ENCODE data around the gene MARCHF10.

Gene MARCHF10

DNA sequence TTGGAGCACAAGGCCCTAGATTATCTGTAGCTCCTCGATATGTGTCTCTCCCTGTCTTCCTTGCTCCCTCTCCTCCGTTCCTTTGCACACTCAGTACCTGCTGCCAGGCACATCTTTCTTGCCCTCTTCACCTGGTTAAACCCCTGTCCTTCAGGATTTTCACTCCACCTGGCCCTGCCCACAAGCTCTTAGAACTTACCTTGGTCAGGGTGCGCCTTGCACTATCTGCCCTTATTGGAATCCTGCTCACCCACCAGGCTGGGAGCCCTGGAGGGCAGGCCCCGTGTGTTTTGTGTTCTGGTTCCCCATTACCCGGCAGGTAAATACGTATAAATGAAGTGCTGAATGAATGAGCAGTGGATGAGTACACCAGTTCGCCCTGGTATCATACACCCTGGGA lies 54.6 kb downstream of the MARCHF10 start:
- H3K27me3 ChIP-seq (replicated peaks; ENCODE audit: control insufficient read depth, insufficient read depth, low read length) = peaks cover 1% of the 10 kb centered on the region
- no peak for DNase-seq (ENCODE audit: extremely low read depth, insufficient read length)
- TF ChIP-seq, protein P1, sequence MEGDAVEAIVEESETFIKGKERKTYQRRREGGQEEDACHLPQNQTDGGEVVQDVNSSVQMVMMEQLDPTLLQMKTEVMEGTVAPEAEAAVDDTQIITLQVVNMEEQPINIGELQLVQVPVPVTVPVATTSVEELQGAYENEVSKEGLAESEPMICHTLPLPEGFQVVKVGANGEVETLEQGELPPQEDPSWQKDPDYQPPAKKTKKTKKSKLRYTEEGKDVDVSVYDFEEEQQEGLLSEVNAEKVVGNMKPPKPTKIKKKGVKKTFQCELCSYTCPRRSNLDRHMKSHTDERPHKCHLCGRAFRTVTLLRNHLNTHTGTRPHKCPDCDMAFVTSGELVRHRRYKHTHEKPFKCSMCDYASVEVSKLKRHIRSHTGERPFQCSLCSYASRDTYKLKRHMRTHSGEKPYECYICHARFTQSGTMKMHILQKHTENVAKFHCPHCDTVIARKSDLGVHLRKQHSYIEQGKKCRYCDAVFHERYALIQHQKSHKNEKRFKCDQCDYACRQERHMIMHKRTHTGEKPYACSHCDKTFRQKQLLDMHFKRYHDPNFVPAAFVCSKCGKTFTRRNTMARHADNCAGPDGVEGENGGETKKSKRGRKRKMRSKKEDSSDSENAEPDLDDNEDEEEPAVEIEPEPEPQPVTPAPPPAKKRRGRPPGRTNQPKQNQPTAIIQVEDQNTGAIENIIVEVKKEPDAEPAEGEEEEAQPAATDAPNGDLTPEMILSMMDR (IDR thresholded peaks at IDR 0.05; ENCODE audit: insufficient read depth, low read length, poor library complexity, severe bottlenecking) = no peak
- no peaks in the 10 kb centered on the region for H3K36me3 ChIP-seq (ENCODE audit: control insufficient read depth, insufficient read depth, low read length)
- no peak overlapping the region for H3K4me3 ChIP-seq (replicated peaks; ENCODE audit: low read depth, low read length)

DNA sequence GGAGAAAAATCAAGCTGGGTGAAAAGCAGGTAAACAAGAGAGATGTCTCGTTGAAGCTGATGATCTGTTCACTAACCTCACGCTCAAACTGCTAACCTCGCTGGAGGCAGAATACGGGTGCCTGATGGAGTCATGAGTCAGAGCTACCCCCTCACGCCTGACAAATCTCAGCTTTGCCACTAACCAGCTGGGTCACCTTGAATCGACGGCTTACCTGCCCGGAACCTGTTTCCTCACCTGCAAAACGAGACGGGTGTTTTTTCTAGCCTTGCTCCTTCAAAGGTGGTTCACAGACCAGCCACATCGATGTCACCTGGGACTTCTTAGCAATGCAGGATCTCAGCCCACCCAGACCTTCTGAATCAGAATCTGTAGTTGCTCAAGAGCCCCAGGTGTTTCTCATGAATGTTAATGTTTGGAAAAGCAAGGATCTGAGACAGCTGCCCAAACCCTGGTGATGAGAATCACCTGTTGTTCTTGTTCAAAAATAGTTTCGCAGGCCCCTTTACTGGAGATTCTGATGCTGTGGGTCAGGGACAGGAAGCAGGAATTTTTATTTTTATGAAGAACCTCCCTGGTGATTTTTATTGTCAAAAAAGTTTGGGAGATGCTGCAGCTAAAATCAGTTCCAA lies 56.9 kb downstream of the MARCHF10 start:
- DNase-seq (ENCODE audit: extremely low read depth, insufficient read length) = no peak
- TF ChIP-seq, protein P1 (IDR thresholded peaks at IDR 0.05; ENCODE audit: insufficient read depth, low read length, poor library complexity, severe bottlenecking) = no peak
- H3K27me3 ChIP-seq (replicated peaks; ENCODE audit: control insufficient read depth, insufficient read depth, low read length) = no peaks in the 10 kb centered on the region; the same call in none of the 2 replicates
- no peak overlapping the region for H3K4me3 ChIP-seq (replicated peaks; ENCODE audit: low read depth, low read length)
- H3K36me3 ChIP-seq (ENCODE audit: control insufficient read depth, insufficient read depth, low read length) = no peaks in the 10 kb centered on the region

DNA sequence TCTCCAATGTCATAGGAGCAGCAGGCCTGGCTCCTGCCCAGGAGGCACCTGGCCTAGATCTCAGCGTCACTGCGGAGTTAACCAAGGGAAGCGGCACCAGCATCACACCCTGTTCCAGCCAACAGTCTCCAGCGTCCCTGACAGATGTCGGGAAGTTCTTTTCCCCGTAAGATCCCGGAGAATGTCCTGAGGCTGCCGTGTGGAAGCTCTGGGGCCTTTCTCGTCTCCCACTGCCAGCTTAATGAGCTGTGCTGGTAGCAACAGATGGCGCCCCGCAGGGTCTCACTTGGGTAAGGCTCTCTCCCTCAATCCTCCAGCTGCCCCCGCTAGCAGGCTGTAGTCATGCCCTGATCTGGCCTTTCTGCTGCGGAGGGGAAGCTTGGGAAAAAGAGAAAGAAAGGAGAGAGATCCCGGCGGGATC lies 57.5 kb downstream of the MARCHF10 start:
- TF ChIP-seq, protein P1 (IDR thresholded peaks at IDR 0.05; ENCODE audit: insufficient read depth, low read length, poor library complexity, severe bottlenecking) = no peak
- no peak for DNase-seq (ENCODE audit: extremely low read depth, insufficient read length)
- H3K36me3 ChIP-seq (ENCODE audit: control insufficient read depth, insufficient read depth, low read length) = no peaks in the 10 kb centered on the region
- no peaks in the 10 kb centered on the region; the same call in none of the 2 replicates for H3K27me3 ChIP-seq (replicated peaks; ENCODE audit: control insufficient read depth, insufficient read depth, low read length)
- no peak overlapping the region for H3K4me3 ChIP-seq (replicated peaks; ENCODE audit: low read depth, low read length)

DNA sequence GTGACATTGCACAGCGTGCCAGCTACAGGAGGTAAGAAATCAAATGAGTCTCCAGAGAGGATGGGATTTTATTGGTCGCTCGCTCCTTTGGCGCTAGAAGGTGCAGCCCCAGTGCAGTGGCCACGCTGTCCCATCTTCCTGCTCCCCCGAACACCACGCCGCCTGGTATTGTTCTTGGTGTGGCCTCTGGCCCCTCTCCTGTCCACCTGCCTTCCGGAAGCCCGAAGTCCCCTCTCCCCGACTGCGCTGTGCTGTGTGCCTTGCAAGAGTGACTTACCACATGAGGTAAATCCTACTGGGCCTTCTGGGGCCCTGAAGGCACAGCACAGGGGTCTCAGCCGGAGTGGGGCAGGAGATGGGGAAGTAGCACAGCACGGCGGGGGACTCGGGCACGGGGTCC lies 58.2 kb downstream of the MARCHF10 start:
- no peaks in the 10 kb centered on the region for H3K36me3 ChIP-seq (ENCODE audit: control insufficient read depth, insufficient read depth, low read length)
- no peaks in the 10 kb centered on the region; the same call in 1 of the 2 replicates for H3K27me3 ChIP-seq (replicated peaks; ENCODE audit: control insufficient read depth, insufficient read depth, low read length)
- DNase-seq (ENCODE audit: extremely low read depth, insufficient read length) = no peak
- no peak overlapping the region for H3K4me3 ChIP-seq (replicated peaks; ENCODE audit: low read depth, low read length)
- TF ChIP-seq, protein P1 (IDR thresholded peaks at IDR 0.05; ENCODE audit: insufficient read depth, low read length, poor library complexity, severe bottlenecking) = no peak

DNA sequence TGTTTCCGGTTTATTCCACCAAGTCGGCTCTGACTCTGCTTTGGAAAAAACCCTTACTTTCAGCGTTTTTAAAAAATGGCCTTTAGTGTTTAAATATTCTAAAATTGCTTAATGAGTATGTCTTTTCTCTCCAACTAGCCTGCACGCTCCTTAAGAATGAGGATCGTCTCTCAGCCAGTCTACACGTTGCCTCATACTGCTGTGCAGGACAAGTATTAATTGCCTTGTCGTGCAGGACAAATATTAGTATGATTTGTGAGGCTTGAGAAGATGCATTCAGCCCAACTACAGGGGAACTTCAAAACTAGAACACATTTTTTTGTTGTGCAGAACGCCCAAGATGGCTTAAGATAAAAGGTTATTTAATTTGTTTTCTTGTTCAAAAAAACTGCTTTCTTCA lies 61.2 kb downstream of the MARCHF10 start:
- no peak for DNase-seq (ENCODE audit: extremely low read depth, insufficient read length)
- H3K4me3 ChIP-seq (replicated peaks; ENCODE audit: low read depth, low read length) = no peak overlapping the region
- TF ChIP-seq, protein P1 (IDR thresholded peaks at IDR 0.05; ENCODE audit: insufficient read depth, low read length, poor library complexity, severe bottlenecking) = no peak
- no peaks in the 10 kb centered on the region for H3K36me3 ChIP-seq (ENCODE audit: control insufficient read depth, insufficient read depth, low read length)
- H3K27me3 ChIP-seq (replicated peaks; ENCODE audit: control insufficient read depth, insufficient read depth, low read length) = no peaks in the 10 kb centered on the region; the same call in 1 of the 2 replicates
